ENCODE data around the gene GATA2. TPM values are rescaled to one million over a fixed set of nuclear protein-coding genes. Genes with fewer than 3 reads are reported as not detected.

The GATA2 gene
- total RNA-seq, 4 donors from 2014 or later = 2.4 to 10.3 (median 5.4) TPM

GRCh38 chr3:128498127-128498626, 5.2 kb upstream of the GATA2 start:
- Histone ChIP-seq H3K4me3 (peak overlapping the region; percentile 57), H3K36me3 (no peaks in the 10 kb centered on the region), H3K9me3 (no peaks in the 10 kb centered on the region), H3K27ac (no peak overlapping the region), H3K4me1 (peaks cover 17% of the 10 kb centered on the region), H3K27me3 (peaks cover 94% of the 10 kb centered on the region)
- WGBS = 27% methylated on average over 5 of the region's 5 CpGs
- DNase-seq (ENCODE audit: low spot score in 2 of 2) = peak; percentile 9 to 28
- TF ChIP-seq CTCF (IDR thresholded peaks at IDR 0.05) = no peak
- TF ChIP-seq POLR2A (IDR thresholded peaks at IDR 0.05) = no peak
- TF ChIP-seq POLR2AphosphoS5 (IDR thresholded peaks at IDR 0.05) = no peak
- no peak for TF ChIP-seq EP300 (IDR thresholded peaks at IDR 0.05)

- peak overlapping the region; percentile 57 for H3K4me3 ChIP-seq
- H3K9me3 ChIP-seq = no peaks in the 10 kb centered on the region
- TF ChIP-seq EP300 (IDR thresholded peaks at IDR 0.05) (no peak), CTCF (IDR thresholded peaks at IDR 0.05) (peak in 1 of 2 donors; percentile 76)
- H3K4me1 ChIP-seq = peaks cover 23% of the 10 kb centered on the region
- no peaks in the 10 kb centered on the region for H3K36me3 ChIP-seq
- peaks cover 94% of the 10 kb centered on the region for H3K27me3 ChIP-seq
- 5% methylated on average over 22 of the region's 77 CpGs for WGBS
- DNase-seq (ENCODE audit: low spot score in 2 of 2) = peak; percentile 73 to 80
- no peak overlapping the region for H3K27ac ChIP-seq
Measured at GRCh38 chr3:128497305-128498126, 4.5 kb upstream of the GATA2 start.

GRCh38 chr3:128496602-128497304, 3.8 kb upstream of the GATA2 start:
- Histone ChIP-seq H3K4me3 (peak overlapping the region; percentile 57), H3K4me1 (peaks cover 31% of the 10 kb centered on the region), H3K27ac (no peak overlapping the region), H3K9me3 (no peaks in the 10 kb centered on the region), H3K27me3 (peaks cover 96% of the 10 kb centered on the region), H3K36me3 (no peaks in the 10 kb centered on the region)
- TF ChIP-seq CTCF (IDR thresholded peaks at IDR 0.05) (no peak), EP300 (IDR thresholded peaks at IDR 0.05) (no peak), POLR2AphosphoS5 (IDR thresholded peaks at IDR 0.05) (no peak), POLR2A (IDR thresholded peaks at IDR 0.05) (no peak)
- DNase-seq (ENCODE audit: low spot score in 2 of 2) = peak; percentile 46 to 65
- WGBS = 29% methylated on average over 36 of the region's 45 CpGs

GRCh38 chr3:128496019-128496601, 3.1 kb upstream of the GATA2 start:
- TF ChIP-seq POLR2A (IDR thresholded peaks at IDR 0.05) (no peak), EP300 (IDR thresholded peaks at IDR 0.05) (no peak), CTCF (IDR thresholded peaks at IDR 0.05) (no peak), POLR2AphosphoS5 (IDR thresholded peaks at IDR 0.05) (no peak)
- Histone ChIP-seq H3K9me3 (no peaks in the 10 kb centered on the region), H3K4me1 (peaks cover 36% of the 10 kb centered on the region), H3K27ac (no peak overlapping the region), H3K36me3 (no peaks in the 10 kb centered on the region), H3K27me3 (peaks cover 96% of the 10 kb centered on the region), H3K4me3 (no peak overlapping the region)
- DNase-seq (ENCODE audit: low spot score in 2 of 2) = peak; percentile 50 to 55
- WGBS = 43% methylated on average over 31 of the region's 32 CpGs

Measured in suprapubic skin (tissue), 4 donors.